K562 (cell line): Measurements from ENCODE around the gene GSTT2B.

Source experiments
- MIER1 ChIP-seq: fragments of 450-650 bp; IDR thresholded peaks from 2 replicates; pipeline ENCODE4 v1.6.1; 2016; ENCODE audit warnings: antibody characterized with exemption, mild to moderate bottlenecking, low read depth
- ZNF232 ChIP-seq: sonication (generic); formaldehyde crosslinking; IDR thresholded peaks from 2 replicates; pipeline ENCODE4 v1.8.0; 2022; ENCODE audit warnings: mild to moderate bottlenecking, missing genetic modification reagents
- TF ChIP-seq, protein P1 (sequence below), 2 experiments: IDR thresholded peaks in 1 of 2; conservative IDR thresholded peaks in 1 of 2; 2 replicates each; pipeline ENCODE4 v1.6.1; 2016; ENCODE audit warnings: low read depth in 2 of 2, mild to moderate bottlenecking in 1 of 2, missing compliant biosample characterization in 1 of 2, missing genetic modification characterization in 1 of 2, moderate library complexity in 1 of 2
- TF ChIP-seq, protein P2 (sequence below), 2 experiments: fragments of 450-650 bp in 1 of 2; IDR thresholded peaks; 2 replicates each; pipeline ENCODE4 v1.6.1; 2011 to 2017; ENCODE audit warnings: low read depth in 2 of 2, antibody characterized with exemption in 1 of 2, borderline replicate concordance in 1 of 2, low read length in 1 of 2, mild to moderate bottlenecking in 1 of 2, mixed read lengths in 1 of 2; ENCODE audit not compliant: control insufficient read depth in 1 of 2

- no peak for TF ChIP-seq ZNF232 (CRISPR knock-in tag)
- no peak for TF ChIP-seq MIER1
- TF ChIP-seq, protein P1, sequence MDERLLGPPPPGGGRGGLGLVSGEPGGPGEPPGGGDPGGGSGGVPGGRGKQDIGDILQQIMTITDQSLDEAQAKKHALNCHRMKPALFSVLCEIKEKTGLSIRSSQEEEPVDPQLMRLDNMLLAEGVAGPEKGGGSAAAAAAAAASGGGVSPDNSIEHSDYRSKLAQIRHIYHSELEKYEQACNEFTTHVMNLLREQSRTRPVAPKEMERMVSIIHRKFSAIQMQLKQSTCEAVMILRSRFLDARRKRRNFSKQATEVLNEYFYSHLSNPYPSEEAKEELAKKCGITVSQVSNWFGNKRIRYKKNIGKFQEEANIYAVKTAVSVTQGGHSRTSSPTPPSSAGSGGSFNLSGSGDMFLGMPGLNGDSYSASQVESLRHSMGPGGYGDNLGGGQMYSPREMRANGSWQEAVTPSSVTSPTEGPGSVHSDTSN (CRISPR knock-in tag; IDR thresholded peaks at IDR 0.05; ENCODE audit: low read depth), result no peak
- TF ChIP-seq, protein P1 (tag; conservative IDR thresholded peaks at IDR 0.05; ENCODE audit: low read depth), result no peak
- TF ChIP-seq, protein P2, sequence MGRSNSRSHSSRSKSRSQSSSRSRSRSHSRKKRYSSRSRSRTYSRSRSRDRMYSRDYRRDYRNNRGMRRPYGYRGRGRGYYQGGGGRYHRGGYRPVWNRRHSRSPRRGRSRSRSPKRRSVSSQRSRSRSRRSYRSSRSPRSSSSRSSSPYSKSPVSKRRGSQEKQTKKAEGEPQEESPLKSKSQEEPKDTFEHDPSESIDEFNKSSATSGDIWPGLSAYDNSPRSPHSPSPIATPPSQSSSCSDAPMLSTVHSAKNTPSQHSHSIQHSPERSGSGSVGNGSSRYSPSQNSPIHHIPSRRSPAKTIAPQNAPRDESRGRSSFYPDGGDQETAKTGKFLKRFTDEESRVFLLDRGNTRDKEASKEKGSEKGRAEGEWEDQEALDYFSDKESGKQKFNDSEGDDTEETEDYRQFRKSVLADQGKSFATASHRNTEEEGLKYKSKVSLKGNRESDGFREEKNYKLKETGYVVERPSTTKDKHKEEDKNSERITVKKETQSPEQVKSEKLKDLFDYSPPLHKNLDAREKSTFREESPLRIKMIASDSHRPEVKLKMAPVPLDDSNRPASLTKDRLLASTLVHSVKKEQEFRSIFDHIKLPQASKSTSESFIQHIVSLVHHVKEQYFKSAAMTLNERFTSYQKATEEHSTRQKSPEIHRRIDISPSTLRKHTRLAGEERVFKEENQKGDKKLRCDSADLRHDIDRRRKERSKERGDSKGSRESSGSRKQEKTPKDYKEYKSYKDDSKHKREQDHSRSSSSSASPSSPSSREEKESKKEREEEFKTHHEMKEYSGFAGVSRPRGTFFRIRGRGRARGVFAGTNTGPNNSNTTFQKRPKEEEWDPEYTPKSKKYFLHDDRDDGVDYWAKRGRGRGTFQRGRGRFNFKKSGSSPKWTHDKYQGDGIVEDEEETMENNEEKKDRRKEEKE (IDR thresholded peaks at IDR 0.05; ENCODE audit: borderline replicate concordance in 1 of 2, control insufficient read depth in 1 of 2, low read depth in 2 of 2, low read length in 1 of 2), result no peak
Measured at GRCh38 chr22:23969071-23969470, 8.1 kb upstream of the GSTT2B start.
